Measurements from ENCODE around the gene KANSL3. TPM values are rescaled to one million over a fixed set of nuclear protein-coding genes. Genes with fewer than 3 reads are reported as not detected.

The KANSL3 gene
- total and polyA plus RNA-seq, 2 donors (not counting 3 experiments of a cell fraction or from before 2014, with no cell fraction given) = 27.7 to 36.9 TPM

DNA sequence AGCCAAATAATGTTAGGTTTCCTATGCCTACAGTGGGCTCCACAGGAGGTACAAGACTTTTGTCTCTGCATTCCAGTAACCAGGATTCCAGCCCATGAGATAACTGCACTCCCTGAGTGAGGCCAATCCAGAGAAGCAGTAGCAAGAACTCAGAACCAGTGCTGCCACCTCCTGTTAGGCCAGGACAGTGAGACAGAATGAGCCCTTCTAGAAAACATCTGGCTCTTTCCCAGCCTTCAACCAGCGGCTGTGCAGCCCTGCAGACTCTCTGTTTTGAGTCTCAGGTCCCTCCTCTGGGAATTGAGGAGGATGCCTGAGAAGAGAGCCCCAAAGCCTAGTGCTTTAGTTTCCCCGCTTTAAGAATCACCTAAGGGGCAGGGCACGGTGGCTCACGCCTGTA, 57.3 kb downstream of the KANSL3 start:
- H3K27me3 ChIP-seq (ENCODE audit: control insufficient read depth in 2 of 2, insufficient read depth in 2 of 2, low read length in 2 of 2) = no peaks in the 10 kb centered on the region
- FAIRE-seq = no peak
- no peak overlapping the region for H3K4me3 ChIP-seq (replicated peaks in 1 of 3; ENCODE audit: insufficient read depth in 1 of 3, low read depth in 1 of 3, low read length in 3 of 3)
- H3K9me1 ChIP-seq (replicated peaks; ENCODE audit: control insufficient read depth, extremely low read depth, insufficient read depth, low read length) = no peaks in the 10 kb centered on the region
- TF ChIP-seq, protein P1, sequence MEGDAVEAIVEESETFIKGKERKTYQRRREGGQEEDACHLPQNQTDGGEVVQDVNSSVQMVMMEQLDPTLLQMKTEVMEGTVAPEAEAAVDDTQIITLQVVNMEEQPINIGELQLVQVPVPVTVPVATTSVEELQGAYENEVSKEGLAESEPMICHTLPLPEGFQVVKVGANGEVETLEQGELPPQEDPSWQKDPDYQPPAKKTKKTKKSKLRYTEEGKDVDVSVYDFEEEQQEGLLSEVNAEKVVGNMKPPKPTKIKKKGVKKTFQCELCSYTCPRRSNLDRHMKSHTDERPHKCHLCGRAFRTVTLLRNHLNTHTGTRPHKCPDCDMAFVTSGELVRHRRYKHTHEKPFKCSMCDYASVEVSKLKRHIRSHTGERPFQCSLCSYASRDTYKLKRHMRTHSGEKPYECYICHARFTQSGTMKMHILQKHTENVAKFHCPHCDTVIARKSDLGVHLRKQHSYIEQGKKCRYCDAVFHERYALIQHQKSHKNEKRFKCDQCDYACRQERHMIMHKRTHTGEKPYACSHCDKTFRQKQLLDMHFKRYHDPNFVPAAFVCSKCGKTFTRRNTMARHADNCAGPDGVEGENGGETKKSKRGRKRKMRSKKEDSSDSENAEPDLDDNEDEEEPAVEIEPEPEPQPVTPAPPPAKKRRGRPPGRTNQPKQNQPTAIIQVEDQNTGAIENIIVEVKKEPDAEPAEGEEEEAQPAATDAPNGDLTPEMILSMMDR (IDR thresholded peaks at IDR 0.05; ENCODE audit: extremely low read depth in 1 of 2, insufficient read depth in 1 of 2, low read depth in 1 of 2, low read length in 2 of 2) = peak; percentile 23 to 71
- no peak for TF ChIP-seq POLR2A (IDR thresholded peaks at IDR 0.05; ENCODE audit: low read depth, low read length)
- H3K79me2 ChIP-seq (ENCODE audit: control insufficient read depth, insufficient read depth, low read length) = no peaks in the 10 kb centered on the region
- ChIA-PET CTCF (no interaction called here), POLR2A (no interaction called here)
- no peaks in the 10 kb centered on the region for H3K9me3 ChIP-seq (replicated peaks; ENCODE audit: control insufficient read depth, insufficient read depth, low read length)
- no peak overlapping the region for H3K27ac ChIP-seq (ENCODE audit: insufficient read depth, low read depth, low read length)
- H2AFZ ChIP-seq (ENCODE audit: low read depth, low read length) = no peak overlapping the region
- peak; percentile 45 for DNase-seq (ENCODE audit: low read depth, low spot score)
- no peaks in the 10 kb centered on the region for H4K20me1 ChIP-seq (replicated peaks; ENCODE audit: control insufficient read depth, extremely low read depth, insufficient read depth, low read length)
- H3K36me3 ChIP-seq (ENCODE audit: control insufficient read depth in 2 of 2, extremely low read depth in 1 of 2, insufficient read depth in 2 of 2, low read length in 2 of 2) = no peaks in the 10 kb centered on the region
- H3K4me1 ChIP-seq (ENCODE audit: control insufficient read depth, extremely low read depth, insufficient read depth, low read length) = no peaks in the 10 kb centered on the region
- no peak overlapping the region for H3K4me2 ChIP-seq (ENCODE audit: insufficient read depth, low read length)
- H3K9ac ChIP-seq (replicated peaks; ENCODE audit: extremely low read depth, insufficient read depth, low read length) = no peak overlapping the region
- intact Hi-C loops (cut with micrococcal nuclease) = no loop called here
- dilution Hi-C loops (cut with MboI; ENCODE audit: extremely low pct_ligation_motif_present, low sequenced_read_pairs) = no loop called here
- BruUV-seq (replicated peaks) = no TSS peak

GRCh38 chr2:96579422-96579821, 58.7 kb downstream of the KANSL3 start:
- intact Hi-C loops (cut with micrococcal nuclease) = loop anchor here (2.0 kb wide), 1 partner anchor 13 kb away; no protein-coding TSS in a partner anchor
- no peaks in the 10 kb centered on the region for H3K27me3 ChIP-seq (ENCODE audit: control insufficient read depth in 2 of 2, insufficient read depth in 2 of 2, low read length in 2 of 2)
- no peaks in the 10 kb centered on the region for H3K9me1 ChIP-seq (replicated peaks; ENCODE audit: control insufficient read depth, extremely low read depth, insufficient read depth, low read length)
- no peak for DNase-seq (ENCODE audit: low read depth, low spot score)
- ChIA-PET CTCF (interaction anchor here (1.0 kb wide), 1 partner anchor 25 kb away, joined by 5 read pairs; no protein-coding TSS in a partner anchor), POLR2A (no interaction called here)
- H4K20me1 ChIP-seq (replicated peaks; ENCODE audit: control insufficient read depth, extremely low read depth, insufficient read depth, low read length) = no peaks in the 10 kb centered on the region
- no peaks in the 10 kb centered on the region for H3K4me1 ChIP-seq (ENCODE audit: control insufficient read depth, extremely low read depth, insufficient read depth, low read length)
- no peak overlapping the region for H3K9ac ChIP-seq (replicated peaks; ENCODE audit: extremely low read depth, insufficient read depth, low read length)
- no peak overlapping the region for H3K4me2 ChIP-seq (ENCODE audit: insufficient read depth, low read length)
- H3K4me3 ChIP-seq (replicated peaks in 1 of 3; ENCODE audit: insufficient read depth in 1 of 3, low read depth in 1 of 3, low read length in 3 of 3) = no peak overlapping the region
- H3K9me3 ChIP-seq (replicated peaks; ENCODE audit: control insufficient read depth, insufficient read depth, low read length) = no peaks in the 10 kb centered on the region
- no peak for TF ChIP-seq GATA2 (IDR thresholded peaks at IDR 0.05; ENCODE audit: insufficient read depth, insufficient read length, low read depth, low read length)
- TF ChIP-seq, protein P2, sequence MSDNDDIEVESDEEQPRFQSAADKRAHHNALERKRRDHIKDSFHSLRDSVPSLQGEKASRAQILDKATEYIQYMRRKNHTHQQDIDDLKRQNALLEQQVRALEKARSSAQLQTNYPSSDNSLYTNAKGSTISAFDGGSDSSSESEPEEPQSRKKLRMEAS (IDR thresholded peaks at IDR 0.05; ENCODE audit: insufficient read depth, insufficient read length) = no peak
- no peak for TF ChIP-seq EZH2 (IDR thresholded peaks at IDR 0.05; ENCODE audit: borderline replicate concordance, low read depth, low read length, severe bottlenecking)
- TF ChIP-seq MYC (IDR thresholded peaks at IDR 0.05; ENCODE audit: low read depth, low read length) = no peak
- TF ChIP-seq JUN (IDR thresholded peaks at IDR 0.05; ENCODE audit: borderline replicate concordance, insufficient read depth, insufficient read length, low read depth) = no peak
- TF ChIP-seq POLR2A (IDR thresholded peaks at IDR 0.05; ENCODE audit: low read depth, low read length) = no peak
- no peak for TF ChIP-seq POLR2AphosphoS5 (IDR thresholded peaks at IDR 0.05; ENCODE audit: insufficient read depth, low read depth, low read length)
- TF ChIP-seq FOS (IDR thresholded peaks at IDR 0.05; ENCODE audit: borderline replicate concordance, insufficient read depth, low read length) = no peak
- TF ChIP-seq, protein P1 (IDR thresholded peaks at IDR 0.05; ENCODE audit: extremely low read depth in 1 of 2, insufficient read depth in 1 of 2, low read depth in 1 of 2, low read length in 2 of 2) = no peak
- no peak overlapping the region for H3K27ac ChIP-seq (ENCODE audit: insufficient read depth, low read depth, low read length)
- no peaks in the 10 kb centered on the region for H3K36me3 ChIP-seq (ENCODE audit: control insufficient read depth in 2 of 2, extremely low read depth in 1 of 2, insufficient read depth in 2 of 2, low read length in 2 of 2)
- no peak overlapping the region for H2AFZ ChIP-seq (ENCODE audit: low read depth, low read length)
- BruUV-seq (replicated peaks) = no TSS peak
- FAIRE-seq = no peak
- dilution Hi-C loops (cut with MboI; ENCODE audit: extremely low pct_ligation_motif_present, low sequenced_read_pairs) = no loop called here
- H3K79me2 ChIP-seq (ENCODE audit: control insufficient read depth, insufficient read depth, low read length) = no peaks in the 10 kb centered on the region

Measured in endothelial cell of umbilical vein (primary cell).